NCI-H146 treated with DMSO at 0.1 percent for 48 hours (cell line): Measurements from ENCODE around the gene REX1BD.
A peak's percentile ranks its signal among the peaks of the same experiment; 100 is the strongest.
"Not testable (repeated sequence)": the region's sequence is repeated elsewhere in the genome, so short reads cannot be mapped to it uniquely, and the experiment has no call there.

Experiments used
- DNase-seq: peaks from one replicate; lab custom pipeline; 2025; ENCODE audit not compliant: unreplicated experiment; lab: John Stamatoyannopoulos, UW

The REX1BD gene

DNA sequence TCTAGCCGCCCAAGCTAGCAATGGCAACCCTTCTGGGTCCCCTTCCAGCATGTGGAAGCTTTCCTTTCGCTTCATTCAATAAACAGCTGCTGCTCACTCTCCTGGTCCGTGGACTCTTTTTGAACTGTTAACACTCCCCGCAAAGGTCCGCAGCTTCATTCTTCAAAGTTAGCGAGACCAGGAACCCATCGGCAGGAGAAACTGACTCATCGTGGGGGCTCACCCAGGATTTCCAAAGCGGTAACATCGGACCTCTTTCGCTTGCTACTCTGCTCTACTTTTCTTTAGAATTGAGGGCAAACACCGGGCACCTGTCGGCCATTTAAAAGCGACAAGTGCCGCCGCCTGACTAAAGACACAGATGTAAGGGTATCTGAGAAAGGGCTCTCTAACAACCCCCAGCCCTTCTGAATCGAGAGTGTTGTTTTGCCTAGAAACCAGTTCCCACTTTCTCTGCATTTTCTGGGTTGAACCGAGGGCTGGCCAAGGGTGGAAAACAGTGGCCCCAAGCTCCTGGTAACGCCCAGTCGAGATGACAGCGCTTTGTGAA is 11.2 kb upstream of the REX1BD start:
- DNase-seq = no peak

DNA sequence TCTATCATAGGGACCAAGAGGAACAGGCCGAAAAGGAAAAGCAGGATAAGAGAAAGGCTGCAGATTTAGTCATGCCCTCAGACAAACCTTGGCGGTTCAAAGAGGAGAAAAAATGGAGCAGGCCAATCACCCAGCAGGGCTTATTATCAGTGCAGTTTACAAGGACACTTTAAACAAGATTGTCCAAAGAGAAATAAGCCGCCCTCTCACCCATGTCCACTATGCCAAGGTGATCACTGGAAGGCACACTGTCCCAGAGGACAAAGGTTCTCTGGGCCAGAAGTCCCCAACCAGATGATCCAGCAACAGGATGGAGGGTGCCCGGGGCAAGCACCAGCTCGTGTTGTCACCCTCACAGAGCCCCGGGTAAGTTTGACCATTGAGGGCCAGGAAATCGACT is 8.3 kb upstream of the REX1BD start:
- DNase-seq = no peak

DNA sequence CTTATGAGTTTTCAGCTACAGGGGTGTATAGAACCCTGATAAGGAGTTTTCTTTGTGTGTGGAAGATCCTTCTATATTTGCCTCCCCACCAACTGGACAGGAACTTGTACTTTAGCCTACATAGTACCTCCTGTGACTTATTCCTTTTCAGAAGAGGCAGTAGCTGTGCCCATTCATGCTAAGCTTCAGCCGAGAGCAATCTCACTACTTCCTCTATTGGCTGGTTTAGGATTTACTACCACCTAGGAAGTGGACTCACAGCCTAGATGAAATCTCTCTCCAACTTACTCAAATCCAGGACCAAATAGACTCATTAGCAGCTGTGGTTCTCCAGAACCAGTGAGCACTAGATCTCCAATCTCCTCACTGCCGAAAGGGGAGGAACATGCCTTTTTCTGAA is 2.3 kb upstream of the REX1BD start:
- no peak for DNase-seq

DNA sequence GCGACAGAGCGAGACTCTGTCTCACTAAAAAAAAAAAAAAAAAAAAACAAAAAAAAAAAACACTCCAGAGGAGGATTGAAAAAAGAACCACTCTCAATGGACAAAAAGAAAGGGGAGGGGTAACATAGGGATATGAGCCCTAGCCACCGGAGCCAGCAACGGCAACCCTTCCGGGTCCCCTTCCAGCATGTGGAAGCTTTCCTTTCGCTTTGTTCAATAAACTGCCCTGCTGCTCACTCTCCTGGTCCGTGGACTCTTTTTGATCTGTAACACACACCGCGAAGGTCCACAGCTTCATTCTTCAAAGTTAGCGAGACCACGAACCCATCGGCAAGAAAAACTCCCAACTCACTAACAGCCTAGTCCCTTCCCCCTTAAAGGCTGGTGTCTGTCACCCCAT is 1.0 kb upstream of the REX1BD start:
- no peak for DNase-seq

DNA sequence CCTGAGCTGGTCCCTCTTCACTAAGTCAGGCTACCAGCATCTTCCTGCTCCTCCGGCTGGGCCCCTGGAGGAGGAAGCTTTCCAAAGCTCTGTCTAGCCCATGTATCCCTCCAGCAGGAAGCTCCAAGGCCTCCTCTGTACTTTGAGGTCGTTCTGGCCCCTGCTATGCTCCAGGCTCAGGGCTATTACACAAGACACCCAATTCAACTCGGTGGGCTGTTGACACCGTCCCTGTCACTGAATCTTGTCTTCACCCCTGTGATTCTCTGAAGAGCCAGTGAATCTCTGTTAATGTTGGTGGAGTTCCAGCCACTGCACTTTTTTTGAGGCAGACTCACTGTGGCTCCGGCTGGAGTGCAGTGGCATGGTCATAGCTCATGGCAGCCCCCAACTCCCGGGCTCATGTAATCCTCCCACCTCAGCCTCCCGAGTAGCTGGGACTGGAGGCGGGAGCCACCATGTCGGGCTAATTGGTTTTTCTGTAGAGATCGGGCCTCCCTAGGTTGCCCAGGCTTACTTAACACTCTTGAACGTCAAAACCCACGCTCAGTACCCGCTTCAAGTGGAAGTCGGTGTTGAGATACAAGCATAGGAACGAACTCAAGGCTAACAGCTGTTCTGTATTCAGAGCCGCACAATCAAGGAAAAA is 512 bp upstream of the REX1BD start:
- DNase-seq = no peak

DNA sequence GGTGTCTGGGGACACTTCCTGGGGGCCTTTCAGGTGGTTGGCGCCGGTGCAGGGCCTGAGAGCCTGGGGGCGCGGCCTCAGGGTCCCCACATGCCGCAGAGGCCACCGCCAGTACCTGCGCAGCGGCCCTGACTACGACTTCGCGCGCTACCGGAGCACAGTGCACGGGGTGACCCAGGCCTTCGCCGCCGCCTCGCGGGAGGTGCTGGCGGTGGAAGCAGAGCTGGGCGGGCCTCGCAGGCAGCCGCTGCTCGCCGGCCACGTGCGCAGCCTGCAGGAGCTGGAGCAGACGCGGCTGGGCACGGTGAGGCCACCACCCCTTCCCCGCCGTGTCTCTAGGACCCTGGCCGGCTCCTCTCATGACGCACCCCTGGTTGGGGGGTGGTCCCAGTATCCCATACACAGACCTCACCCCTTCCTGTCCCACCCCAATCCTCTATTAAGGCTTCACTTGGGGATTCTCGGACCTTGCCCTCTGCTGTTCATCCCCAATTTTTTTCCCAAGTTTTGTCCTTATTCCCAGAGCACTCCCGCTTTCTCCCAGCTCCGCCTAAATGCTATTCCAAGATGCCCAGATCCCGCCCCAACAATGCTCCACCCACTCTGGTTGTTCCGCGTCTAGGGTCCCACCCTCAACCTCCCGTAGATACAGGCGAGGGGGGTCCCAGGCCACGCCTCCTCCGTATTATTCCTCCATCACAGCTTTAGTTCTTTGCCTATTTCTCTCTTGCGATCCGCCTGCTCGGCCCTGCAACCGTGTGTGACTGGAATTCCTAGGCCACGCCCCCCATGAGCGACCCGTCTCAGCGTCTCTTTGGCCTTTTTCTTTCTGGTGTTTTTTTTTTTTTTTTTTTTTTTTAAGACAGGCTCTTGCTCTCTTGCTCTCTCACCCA is 1.0 kb downstream of the REX1BD start:
- peak; percentile 60 for DNase-seq

DNA sequence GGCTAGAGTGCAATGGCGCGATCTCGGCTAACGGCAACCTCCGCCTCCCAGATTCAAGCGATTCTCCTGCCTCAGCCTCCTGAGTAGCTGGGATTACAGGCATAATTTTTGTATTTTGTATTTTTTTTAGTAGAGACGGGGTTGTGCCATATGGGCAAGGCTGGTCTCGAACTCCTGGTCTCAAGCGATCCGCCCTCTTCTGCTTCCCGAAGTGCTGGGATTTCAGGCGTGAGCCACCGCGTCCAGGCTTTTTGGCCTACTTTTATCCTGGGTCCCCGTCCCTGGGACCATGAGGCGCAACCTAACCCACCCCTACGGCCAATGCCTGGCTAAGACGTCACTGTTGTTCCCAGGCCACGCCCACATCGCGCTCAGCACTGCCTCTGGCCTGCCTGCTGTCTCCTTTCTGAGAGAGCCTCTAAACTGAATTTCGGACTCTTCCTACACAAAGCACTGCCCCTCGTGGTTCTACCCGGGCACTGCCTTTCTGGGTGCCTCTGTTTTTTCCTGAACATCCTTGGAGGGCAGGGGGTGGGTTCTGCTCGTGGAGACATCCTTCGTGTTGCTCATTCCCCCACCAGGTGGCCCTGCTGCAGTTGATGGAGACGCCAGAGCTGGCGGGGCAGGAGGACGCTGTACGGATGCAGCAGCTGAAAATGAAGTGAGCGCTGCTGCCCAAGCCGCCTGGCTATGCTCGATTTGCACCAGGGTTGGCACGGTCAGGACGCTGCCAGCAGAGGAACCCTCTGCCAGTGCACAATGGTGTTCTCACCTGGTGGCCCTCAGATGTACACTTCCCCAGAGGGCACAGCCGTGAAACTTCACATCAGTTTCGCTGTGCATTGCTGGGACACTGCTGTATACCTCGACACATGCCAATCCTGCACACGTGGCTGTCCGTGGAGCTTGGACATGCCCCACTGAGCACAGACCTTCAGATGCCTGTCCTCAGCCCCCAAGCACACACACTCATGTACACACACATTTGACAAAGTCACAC is 2.0 kb downstream of the REX1BD start:
- no peak for DNase-seq

DNA sequence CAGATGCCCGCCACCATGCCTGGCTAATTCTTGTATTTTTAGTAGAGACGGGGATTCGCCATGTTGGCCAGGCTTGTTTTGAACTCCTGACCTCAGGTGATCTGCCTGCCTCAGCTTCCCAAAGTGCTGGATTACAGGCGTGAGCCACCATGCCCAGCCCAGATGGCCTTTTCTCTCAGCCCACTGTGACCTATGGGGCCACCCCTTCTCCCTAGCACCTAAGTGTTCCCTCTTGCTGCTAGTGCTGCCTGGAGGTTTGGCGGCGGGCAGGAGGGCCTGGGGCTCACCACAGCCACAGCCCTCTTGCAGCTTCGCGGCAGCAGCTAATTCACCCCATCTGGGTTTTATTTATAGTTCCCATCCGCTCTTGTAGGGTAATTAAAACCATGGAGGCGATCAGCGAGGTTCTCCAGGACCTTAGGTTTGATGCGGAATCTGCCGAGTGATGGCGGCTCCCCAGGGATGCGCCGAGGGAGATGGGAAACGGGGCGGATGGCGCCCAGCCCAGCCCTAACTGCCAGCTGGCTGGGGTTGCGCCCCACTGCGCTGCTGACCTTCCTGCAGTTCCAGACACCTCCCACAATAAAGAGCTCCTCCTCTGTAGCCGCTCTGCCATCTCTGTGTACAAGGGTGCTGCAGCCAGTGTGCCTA is 3.3 kb downstream of the REX1BD start:
- DNase-seq = no peak

DNA sequence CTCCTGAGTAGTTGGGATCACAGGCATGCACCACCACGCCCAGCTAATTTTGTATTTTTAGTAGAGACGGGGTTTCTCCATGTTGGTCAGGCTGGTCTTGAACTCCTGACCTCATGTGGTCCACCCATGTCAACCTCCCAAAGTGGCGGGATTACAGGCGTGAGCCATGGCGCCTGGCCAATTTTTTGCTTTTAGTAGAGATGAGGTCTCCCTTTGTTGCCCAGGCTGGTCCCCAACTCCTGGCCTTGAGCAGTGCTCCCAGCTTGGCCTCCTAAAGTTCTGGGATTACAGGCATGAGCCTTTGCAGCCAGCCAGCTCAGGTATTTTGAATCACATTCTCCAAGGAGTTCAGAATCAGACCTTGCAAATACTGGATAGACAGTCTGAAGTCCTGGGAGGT is 4.1 kb downstream of the REX1BD start:
- not testable (repeated sequence) for DNase-seq

DNA sequence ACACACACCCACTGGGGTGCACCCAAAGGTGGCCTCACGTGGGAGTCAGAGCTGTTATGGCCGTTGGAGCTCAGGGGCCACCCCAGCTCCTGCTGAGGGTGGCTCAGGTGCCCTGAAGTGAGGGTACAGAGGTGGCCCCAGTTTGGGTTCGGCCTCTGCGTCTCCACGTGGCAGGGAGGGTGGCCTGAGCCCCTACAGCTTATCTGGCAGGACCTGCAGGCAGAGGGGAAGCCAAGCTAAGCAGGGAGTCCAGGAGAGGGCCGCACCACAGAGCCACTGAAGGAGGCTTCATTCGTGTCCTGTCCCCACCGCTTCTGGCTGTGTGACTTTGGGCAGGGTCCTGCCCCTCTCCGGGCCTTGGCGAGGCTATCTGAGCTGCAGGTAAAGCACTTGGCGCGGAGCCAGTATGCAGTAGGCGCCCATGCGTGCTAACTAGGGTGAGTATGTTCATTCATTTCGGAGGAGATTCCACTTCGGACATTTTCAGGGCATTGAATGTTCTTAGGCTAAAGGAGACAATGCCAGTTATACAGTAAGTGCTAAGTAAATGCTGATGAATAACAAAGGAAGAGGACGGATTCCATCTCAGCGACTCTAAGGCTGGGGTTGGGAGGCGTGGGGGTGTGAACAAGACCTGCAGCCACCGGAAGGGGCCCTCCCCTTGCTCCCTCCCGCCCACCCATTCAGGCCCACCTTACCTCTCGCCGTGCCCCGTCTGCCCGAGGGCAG is 4.9 kb downstream of the REX1BD start:
- DNase-seq = no peak

DNA sequence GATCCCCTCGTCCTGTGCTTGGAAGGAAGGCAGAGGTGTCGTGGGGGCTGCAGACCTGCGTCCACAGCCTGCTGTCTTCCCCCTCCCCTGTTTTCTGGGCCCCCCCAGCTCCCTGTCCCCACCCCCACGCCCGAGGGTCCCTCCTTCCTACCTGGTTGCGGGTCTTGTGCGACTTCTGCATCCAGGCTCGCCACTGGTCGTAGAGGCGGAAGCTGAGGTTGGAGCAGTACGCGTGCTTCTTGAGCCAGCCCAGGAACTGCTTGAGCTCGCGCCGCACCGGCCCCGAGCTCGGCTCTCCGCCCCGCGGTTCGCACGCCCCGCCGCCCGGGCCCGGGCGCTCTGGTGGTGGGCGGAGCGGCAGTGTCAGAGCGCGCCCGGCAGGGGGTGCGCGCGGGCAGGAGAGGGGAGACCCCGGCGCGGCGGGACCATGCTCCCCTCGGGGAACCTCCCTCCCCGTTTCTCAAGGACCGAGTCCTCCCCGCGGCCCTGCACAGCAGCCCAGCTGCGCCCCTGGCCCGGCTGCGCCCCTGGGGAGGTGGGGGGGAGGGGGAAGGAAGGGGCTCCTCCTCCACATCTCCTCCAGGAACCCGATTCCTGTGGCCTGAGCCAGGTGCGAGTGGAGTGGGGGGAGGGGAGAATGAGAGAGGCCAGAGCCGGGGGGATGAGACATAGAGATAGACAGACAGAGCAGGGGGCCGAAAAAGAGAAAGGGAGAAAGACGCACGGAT is 5.7 kb downstream of the REX1BD start:
- peak; percentile 58 for DNase-seq

DNA sequence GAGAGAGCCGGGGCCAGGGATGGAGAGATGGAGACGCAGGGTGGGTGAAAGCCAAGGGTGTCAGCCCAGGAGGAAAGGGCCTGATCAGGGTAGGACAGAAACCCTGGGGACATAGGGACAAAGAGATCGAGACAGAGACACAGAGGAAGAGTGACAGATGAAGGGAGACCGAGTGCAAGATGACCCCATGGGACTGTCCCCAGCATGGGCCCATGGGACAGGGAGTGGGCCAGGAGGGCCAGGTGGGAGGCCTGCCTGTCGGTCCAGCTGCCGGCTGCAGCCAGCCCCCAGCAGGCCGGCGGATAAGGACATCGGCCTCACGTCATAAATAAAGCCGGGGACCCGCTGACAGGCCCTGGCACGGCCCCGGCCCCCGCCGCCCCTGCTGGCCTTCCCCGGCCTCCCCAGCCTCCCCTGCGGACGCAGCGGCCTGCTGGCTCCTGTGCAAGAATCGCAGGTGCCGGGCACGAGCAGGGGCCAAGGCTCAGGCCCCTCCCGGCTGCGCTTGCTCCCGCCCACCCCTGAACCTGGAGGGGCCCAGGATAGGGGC is 6.3 kb downstream of the REX1BD start:
- no peak for DNase-seq

DNA sequence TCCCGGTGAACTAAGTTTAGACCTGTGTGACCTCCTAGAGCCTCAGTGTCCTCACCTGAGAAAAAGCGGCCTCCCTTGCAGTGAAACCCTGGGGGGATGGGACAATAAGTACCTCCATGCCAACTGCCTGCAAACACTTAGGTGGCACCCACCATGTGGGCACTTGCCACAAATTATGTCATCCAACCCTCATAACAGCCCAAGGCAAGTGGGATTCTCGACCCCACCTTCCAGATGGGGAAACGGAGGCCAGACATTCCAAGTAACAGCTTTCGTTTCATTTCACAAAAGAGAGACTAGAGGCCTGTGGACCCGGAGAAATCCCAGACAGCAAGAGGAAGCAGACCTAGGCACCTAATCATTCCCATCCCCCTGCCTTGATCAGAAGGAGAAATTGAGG is 6.9 kb downstream of the REX1BD start:
- DNase-seq = no peak

DNA sequence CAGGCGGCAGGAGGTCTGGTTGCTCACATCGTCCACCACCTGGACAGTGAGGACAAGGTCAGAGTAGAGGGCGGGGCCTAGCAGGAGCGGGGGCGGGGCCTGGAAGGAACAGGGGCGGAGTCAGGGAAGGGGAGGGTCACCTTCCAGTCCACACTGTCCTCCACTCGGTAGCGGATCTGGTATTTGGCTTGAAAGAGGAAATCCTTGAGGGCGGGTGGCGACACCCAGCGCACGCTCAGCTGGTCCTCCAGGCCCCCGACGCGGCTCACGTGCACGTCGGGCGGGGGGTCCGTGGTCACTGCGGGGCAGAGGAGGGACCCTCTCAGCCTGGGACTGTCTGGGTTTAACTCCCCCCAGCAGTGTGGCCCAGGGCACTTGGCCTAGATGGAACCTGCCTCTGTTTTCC is 8.2 kb downstream of the REX1BD start:
- peak; percentile 85 for DNase-seq

DNA sequence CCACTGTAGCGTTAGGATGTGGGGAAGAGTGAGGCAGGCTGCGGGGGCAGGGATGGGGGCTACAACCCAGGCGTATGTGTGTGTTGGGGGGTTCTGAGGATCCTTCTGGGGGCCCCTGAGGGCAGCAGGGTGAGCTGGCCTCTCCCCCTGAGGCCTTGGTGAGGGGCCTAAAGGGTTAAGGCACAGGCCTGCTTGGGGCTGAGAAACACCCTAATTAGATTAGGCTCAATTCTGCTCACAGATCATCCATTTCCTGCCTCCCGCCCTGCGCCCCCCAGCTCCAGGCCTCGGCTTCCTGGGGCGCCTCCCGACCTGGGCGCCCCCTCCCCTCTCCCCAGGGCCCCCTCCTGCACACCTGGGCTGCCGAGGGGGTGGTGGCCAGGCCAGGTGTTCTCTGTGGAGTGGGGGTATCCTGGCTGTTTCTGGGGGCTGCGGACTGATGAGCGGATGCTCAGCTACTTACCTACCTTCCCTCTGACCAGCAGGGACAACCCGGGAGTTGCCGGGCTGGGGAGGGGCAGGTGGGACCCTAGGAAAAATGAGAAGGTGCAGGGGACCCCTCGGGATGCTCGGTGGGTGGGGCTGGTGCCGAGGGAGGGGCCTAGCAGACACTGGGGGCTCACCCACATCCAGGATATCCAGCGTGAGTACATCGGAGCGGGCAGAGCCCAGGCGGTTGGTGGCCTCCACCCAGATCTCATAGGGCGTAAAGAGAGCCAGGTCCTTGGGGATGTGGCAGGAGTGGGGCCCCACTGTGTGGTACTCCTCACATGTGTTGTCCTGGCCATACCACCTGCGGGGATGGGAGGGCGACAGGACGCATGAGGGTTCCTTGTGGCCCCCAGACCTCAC is 9.4 kb downstream of the REX1BD start:
- DNase-seq = no peak

DNA sequence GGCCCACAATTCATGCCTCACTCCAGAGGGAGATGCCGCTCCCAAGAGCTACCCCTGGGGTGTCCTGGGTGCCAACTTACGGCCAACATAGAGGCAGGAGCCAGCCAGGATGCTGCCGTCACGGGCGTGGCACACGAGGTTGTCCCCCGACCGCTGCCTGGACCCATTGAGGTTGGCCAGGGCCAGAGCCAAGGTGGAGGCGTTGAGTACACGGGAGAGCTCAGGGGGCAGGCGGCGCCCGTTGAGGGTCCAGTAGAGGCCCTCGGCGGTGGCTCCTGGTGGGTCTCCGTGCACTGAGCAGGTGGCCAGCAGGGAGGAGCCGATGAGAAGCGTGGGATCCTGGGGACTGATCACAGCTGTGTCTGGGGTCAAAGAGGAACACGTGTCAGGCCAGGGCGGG is 10.9 kb downstream of the REX1BD start:
- DNase-seq = no peak

DNA sequence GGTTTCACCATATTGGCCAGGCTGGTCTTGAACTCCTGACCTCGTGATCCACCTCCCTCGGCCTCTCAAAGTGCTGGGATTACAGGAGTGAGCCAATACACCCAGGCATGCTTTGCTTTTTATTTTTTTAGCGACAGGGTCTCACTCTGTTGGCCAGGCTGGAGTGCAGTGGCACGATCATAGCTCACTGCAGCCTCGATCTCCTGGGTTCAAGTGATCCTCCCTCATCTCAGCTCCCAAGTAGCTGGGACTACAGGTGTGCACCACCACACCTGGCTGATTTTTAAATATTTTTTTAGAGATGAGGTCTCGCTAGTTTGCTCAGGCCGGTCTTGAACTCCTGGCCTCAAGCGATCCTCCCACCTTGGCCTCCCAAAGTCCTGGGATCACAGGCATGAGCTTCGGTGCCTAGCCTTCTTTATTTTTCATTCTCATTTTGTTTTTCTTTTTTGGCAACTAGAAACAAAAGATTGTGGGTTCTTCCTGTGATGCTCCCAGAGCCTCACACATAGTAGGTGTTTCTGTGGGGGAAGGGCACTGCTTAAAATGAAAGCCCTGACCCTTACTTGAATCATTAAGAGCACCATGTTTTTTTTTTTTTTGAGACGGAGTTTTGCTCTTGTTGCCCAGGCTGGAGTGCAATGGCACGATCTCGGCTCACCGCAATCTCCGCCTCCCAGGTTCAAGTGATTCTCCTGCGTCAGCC is 12.2 kb downstream of the REX1BD start:
- not testable (repeated sequence) for DNase-seq
